ENCODE results near the gene OSM.

OSM gene

DNA sequence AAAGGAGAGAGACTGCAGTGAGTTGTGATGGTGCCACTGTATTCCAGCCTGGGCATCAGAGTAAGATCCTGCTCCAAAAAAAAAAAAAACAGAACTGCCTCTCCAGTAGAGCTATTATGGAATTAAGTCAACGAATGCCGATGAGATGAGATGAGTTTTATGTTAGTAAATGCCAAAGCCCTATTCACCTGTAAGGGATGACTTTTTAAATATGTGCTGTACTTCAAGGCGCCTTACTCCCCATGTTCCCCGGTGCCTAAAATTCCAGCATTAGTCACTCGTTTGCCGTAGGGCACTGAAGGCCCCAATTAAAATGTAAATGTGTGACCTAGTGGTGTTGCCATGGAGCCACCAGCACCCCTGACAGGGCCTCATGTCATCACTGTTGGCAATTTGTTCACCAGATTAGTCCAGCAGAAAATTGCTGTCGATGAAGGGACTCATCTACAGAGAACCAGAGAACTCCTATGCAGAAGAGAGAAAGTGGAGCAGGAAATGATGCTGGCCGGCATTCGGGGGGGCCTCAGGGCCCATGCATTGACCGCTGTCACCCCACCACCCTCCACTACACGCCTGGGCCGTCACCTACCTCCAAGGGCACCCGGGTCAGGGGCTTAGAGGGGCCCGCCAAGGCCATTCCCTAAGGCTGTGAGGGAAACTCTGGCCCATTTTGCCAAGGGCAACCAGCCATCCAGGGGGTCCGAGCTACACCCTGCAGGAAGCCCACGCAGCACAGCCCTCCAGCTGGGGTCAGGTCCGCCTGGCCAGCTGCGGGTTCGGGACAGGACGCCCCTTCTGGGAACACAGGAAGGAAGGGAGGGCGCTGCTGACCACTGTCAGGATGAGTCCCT lies 37.9 kb downstream of the OSM start:
- Histone ChIP-seq H3K27me3 (replicated peaks; ENCODE audit: control insufficient read depth, insufficient read depth, low read length) (no peaks in the 10 kb centered on the region), H3K9me3 (ENCODE audit: control insufficient read depth, low read length) (peaks cover 8% of the 10 kb centered on the region), H3K4me1 (ENCODE audit: control insufficient read depth, insufficient read depth, low read length) (no peaks in the 10 kb centered on the region), H3K36me3 (ENCODE audit: control insufficient read depth, insufficient read depth, low read length, severe bottlenecking) (no peaks in the 10 kb centered on the region), H3K4me3 (ENCODE audit: low read length) (no peak overlapping the region), H3K9ac (ENCODE audit: low read length) (no peak overlapping the region)
- peak; percentile 49 for DNase-seq (ENCODE audit: low read depth)

DNA sequence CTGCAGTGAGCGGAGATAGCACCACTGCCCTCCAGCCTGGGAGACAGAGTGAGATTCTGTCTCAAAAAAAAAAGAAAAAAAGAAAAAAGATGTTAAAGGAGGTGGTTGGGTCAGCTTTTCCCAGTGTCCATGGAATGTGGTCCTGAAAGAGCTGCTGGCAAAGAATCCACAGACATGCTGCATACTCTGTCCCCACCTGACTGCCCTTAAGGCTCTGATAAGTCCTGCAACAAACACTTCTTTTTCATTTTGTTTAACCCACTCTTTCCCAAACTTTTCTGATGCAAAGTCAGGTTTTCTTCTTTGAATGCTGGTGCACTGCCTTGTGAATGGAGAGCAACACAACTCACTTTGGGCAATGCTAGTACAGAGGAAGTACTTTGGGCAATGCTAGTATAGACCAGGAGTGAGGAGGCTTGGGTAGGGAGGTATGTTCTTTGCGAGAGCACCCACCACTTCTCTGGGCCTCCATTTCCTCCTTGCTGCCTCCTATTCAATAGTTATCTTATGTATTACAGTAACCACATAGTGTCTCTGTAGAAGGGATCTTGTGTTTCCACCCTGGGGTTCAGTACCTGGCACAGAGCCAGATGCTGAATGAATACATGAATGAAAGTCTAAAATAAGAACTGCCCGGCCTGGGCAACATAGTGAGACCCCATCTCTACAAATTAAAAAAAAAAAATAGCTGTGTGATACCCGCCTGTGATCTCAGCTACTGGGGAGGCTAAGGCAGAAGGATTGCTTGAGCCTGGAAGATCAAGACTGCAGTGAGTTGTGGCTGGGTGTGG lies 39.0 kb downstream of the OSM start:
- no peaks in the 10 kb centered on the region for H3K4me1 ChIP-seq (ENCODE audit: control insufficient read depth, insufficient read depth, low read length)
- no peaks in the 10 kb centered on the region for H3K27me3 ChIP-seq (replicated peaks; ENCODE audit: control insufficient read depth, insufficient read depth, low read length)
- DNase-seq (ENCODE audit: low read depth), result no peak
- H3K36me3 ChIP-seq (ENCODE audit: control insufficient read depth, insufficient read depth, low read length, severe bottlenecking), result no peaks in the 10 kb centered on the region
- peaks cover 8% of the 10 kb centered on the region for H3K9me3 ChIP-seq (ENCODE audit: control insufficient read depth, low read length)
- no peak overlapping the region for H3K4me3 ChIP-seq (ENCODE audit: low read length)
- H3K9ac ChIP-seq (ENCODE audit: low read length), result no peak overlapping the region

DNA sequence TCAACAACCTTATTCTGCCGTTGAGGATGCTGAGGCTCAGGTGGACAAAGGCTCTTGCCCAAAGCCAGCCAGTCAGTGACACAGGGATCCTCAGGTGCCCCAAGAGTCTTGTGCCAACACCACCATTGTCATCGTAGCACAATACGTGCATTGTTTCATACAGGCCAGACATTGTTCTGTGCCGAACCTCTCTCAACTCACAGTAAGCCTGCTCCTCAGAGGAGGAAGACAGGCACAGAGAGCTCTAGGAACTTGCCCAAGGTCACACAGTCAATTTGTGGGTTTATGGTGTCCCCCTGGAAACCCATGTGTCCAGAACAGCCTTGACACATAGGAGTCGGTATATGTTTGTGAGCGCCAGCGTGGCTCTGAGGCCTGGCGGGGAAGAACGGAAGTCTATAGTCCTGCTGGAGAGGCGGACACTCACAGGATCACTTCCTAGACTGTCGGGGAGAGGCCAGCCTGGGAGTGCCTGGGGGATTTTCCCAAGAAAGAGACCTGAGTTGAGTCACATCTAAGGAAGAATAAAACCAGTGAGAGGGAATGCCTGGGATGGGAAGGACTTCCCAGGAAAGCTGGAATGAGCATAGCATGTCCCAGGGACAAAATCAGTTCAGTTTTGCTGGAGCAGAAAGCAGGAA lies 40.3 kb downstream of the OSM start:
- no peak for DNase-seq (ENCODE audit: low read depth)

DNA sequence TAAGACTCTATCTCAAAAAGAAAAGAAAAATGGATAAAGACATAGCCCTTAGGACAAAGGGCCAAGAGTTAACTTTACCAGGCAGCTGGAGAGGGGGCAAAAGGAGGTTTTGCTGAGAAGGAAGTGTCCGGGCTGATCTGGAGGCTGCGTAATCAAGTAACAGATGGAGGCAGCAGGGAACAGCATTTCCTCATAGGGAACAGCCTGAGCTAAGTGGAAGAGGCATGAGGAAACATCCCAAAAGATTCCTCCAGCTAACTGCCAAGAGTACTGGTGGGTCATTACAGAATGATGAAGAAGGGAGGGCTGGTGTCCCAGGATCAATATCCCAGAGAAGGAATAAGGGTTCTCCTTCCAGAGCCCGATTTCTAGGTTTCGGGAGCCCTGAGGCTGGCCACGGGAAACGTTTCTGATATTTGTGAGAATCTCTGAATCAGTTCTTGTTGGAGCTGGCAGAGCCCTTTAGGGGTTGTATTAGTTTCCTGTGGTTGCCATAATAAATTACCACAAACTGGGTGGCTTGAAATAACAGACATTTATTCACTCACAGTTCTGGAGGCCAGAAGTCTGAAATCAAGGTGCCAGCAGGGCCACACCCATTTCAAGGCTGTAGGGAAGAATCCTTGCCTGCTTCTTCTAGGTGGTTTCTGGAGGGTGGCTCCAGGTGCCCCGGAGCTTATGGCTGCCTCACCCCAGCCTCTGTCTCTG lies 41.3 kb downstream of the OSM start:
- DNase-seq (ENCODE audit: low read depth), result no peak
- no peaks in the 10 kb centered on the region for H3K4me1 ChIP-seq (ENCODE audit: control insufficient read depth, insufficient read depth, low read length)
- no peak overlapping the region for H3K9ac ChIP-seq (ENCODE audit: low read length)
- H3K4me3 ChIP-seq (ENCODE audit: low read length), result no peak overlapping the region
- peaks cover 12% of the 10 kb centered on the region for H3K27me3 ChIP-seq (replicated peaks; ENCODE audit: control insufficient read depth, insufficient read depth, low read length)
- H3K36me3 ChIP-seq (ENCODE audit: control insufficient read depth, insufficient read depth, low read length, severe bottlenecking), result no peaks in the 10 kb centered on the region
- peaks cover 8% of the 10 kb centered on the region for H3K9me3 ChIP-seq (ENCODE audit: control insufficient read depth, low read length)

More for the DNA sequence above, 40.3 kb downstream of the OSM start:
- Histone ChIP-seq H3K9me3 (ENCODE audit: control insufficient read depth, low read length) (peaks cover 8% of the 10 kb centered on the region), H3K27me3 (replicated peaks; ENCODE audit: control insufficient read depth, insufficient read depth, low read length) (peaks cover 9% of the 10 kb centered on the region), H3K4me3 (ENCODE audit: low read length) (no peak overlapping the region), H3K4me1 (ENCODE audit: control insufficient read depth, insufficient read depth, low read length) (no peaks in the 10 kb centered on the region), H3K36me3 (ENCODE audit: control insufficient read depth, insufficient read depth, low read length, severe bottlenecking) (no peaks in the 10 kb centered on the region), H3K9ac (ENCODE audit: low read length) (no peak overlapping the region)

DNA sequence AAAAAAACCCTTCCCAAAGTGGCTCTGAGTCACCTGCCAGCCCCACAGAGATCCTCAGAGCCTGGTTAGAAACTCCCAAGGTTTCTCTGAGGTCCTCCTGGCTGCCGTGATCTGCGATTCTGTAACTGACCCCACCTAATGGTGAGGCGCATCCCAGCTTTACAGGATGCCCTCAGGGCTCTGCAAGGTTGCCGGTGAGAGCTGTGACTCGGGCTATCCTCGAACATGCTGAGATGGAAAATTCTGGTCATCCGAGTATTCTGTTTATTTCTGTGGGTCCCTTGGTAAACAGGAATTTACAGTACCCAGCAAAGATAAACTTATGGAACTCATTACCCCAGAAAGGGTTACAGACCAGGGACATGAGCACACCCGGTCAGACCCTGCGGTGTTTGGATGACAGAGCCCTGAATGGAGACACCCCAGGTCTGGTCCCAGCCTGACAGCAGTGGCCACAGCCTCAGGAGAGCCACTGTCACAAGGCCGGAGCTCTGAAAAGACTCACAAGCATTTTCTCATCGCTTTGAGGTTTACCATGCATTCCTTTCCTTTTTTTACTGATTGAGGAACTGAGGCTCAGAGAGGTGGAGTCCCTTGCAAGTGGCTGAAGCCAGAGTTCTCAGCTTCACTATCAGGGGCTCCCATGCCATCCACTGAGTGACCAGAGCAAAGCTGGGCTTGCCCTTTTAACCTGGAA lies 42.3 kb downstream of the OSM start:
- DNase-seq (ENCODE audit: low read depth), result peak; percentile 74
- Histone ChIP-seq H3K9ac (ENCODE audit: low read length) (no peak overlapping the region), H3K4me3 (ENCODE audit: low read length) (no peak overlapping the region), H3K9me3 (ENCODE audit: control insufficient read depth, low read length) (peaks cover 8% of the 10 kb centered on the region), H3K4me1 (ENCODE audit: control insufficient read depth, insufficient read depth, low read length) (no peaks in the 10 kb centered on the region), H3K27me3 (replicated peaks; ENCODE audit: control insufficient read depth, insufficient read depth, low read length) (peaks cover 12% of the 10 kb centered on the region), H3K36me3 (ENCODE audit: control insufficient read depth, insufficient read depth, low read length, severe bottlenecking) (no peaks in the 10 kb centered on the region)

DNA sequence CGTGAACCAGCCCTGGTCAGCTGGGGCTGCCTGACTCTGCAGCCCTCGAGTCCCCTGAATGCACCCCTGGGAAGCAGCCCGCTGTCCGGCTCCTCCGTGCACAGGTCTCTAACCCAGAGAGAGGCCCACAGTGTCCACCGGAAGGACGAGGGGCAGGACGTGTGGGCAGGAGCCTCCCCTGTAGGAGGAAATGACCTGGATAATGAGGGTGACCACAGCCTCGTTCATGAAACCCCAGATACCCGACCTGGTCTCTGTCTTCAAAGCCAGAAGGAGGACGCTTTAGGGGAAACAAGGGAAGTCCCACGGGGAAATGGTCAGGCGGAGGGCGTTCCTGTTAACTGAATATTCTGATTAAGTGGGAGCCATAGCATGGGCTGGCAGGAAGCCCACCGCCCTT lies 43.3 kb downstream of the OSM start:
- Histone ChIP-seq H3K9me3 (ENCODE audit: control insufficient read depth, low read length) (peaks cover 8% of the 10 kb centered on the region), H3K9ac (ENCODE audit: low read length) (no peak overlapping the region), H3K36me3 (ENCODE audit: control insufficient read depth, insufficient read depth, low read length, severe bottlenecking) (no peaks in the 10 kb centered on the region), H3K4me1 (ENCODE audit: control insufficient read depth, insufficient read depth, low read length) (no peaks in the 10 kb centered on the region), H3K4me3 (ENCODE audit: low read length) (no peak overlapping the region), H3K27me3 (replicated peaks; ENCODE audit: control insufficient read depth, insufficient read depth, low read length) (peaks cover 12% of the 10 kb centered on the region)
- DNase-seq (ENCODE audit: low read depth), result no peak

DNA sequence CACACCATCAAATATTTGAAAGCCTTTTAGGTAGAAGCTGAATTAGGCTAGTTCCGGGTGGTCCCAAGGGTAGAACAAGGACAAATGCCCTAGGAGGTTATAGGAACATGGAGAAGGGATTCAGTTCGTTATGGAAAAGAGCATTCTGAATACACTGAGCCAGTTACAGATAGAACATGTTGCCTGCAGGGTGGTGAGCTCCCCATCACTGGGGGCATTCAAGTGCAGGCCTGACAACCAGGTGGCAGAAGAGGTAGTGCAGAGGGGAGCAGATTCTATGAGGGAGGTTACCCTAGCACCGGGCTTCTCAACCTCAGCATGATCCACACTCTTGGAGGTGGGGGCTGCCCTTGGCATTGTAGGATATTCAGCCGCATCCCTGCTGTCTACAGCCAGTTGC lies 44.3 kb downstream of the OSM start:
- peaks cover 8% of the 10 kb centered on the region for H3K9me3 ChIP-seq (ENCODE audit: control insufficient read depth, low read length)
- peaks cover 12% of the 10 kb centered on the region for H3K27me3 ChIP-seq (replicated peaks; ENCODE audit: control insufficient read depth, insufficient read depth, low read length)
- DNase-seq (ENCODE audit: low read depth), result no peak

DNA sequence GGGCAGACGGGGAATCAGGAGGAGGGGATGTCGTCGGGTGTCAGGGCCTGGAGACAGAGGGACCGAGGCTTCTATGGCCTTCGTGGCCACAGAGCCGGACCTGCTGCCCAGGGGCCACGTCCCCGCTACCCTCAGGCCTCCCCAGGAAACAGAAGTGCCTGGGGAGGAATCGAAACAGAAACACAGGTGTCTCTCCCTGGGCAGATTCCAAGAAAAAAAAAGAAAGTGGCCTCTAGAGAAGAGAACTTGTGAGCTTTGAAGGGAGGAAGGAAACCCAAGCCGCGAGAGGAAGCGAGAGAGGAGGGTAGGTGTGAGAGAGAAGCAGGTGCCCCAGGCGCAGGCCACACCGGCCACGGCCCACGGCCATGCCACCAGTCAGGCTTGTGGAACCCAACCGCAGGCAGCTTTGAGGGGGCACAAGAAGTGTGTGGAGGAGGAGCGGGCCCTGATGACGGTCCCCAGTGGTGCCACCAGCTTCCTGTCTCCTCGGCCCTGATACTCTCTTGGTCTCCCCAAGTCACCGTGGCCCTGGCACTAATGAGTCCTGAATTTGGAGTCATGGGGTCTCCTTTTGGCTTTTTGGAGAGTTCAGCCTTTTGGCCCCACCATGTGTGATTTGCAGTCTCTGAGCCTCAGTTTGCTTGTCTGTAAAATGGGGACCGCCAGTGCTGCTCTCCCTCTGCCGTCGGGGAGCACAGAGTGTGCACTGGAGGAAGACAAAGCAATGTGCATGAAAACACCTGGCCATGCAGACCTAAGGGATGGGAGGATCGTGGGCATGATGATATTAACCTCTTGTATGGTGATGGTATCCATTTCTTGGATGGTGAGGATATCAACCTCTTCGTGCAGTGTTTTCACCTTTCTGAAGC lies 45.3 kb downstream of the OSM start:
- H3K9ac ChIP-seq (ENCODE audit: low read length), result no peak overlapping the region
- peaks cover 8% of the 10 kb centered on the region for H3K4me1 ChIP-seq (ENCODE audit: control insufficient read depth, insufficient read depth, low read length)
- H3K4me3 ChIP-seq (ENCODE audit: low read length), result no peak overlapping the region
- H3K9me3 ChIP-seq (ENCODE audit: control insufficient read depth, low read length), result peaks cover 8% of the 10 kb centered on the region
- H3K36me3 ChIP-seq (ENCODE audit: control insufficient read depth, insufficient read depth, low read length, severe bottlenecking), result no peaks in the 10 kb centered on the region
- H3K27me3 ChIP-seq (replicated peaks; ENCODE audit: control insufficient read depth, insufficient read depth, low read length), result peaks cover 12% of the 10 kb centered on the region
- DNase-seq (ENCODE audit: low read depth), result no peak

More for the DNA sequence above, 44.3 kb downstream of the OSM start:
- Histone ChIP-seq H3K9ac (ENCODE audit: low read length) (no peak overlapping the region), H3K4me3 (ENCODE audit: low read length) (no peak overlapping the region), H3K4me1 (ENCODE audit: control insufficient read depth, insufficient read depth, low read length) (peaks cover 8% of the 10 kb centered on the region), H3K36me3 (ENCODE audit: control insufficient read depth, insufficient read depth, low read length, severe bottlenecking) (no peaks in the 10 kb centered on the region)

DNA sequence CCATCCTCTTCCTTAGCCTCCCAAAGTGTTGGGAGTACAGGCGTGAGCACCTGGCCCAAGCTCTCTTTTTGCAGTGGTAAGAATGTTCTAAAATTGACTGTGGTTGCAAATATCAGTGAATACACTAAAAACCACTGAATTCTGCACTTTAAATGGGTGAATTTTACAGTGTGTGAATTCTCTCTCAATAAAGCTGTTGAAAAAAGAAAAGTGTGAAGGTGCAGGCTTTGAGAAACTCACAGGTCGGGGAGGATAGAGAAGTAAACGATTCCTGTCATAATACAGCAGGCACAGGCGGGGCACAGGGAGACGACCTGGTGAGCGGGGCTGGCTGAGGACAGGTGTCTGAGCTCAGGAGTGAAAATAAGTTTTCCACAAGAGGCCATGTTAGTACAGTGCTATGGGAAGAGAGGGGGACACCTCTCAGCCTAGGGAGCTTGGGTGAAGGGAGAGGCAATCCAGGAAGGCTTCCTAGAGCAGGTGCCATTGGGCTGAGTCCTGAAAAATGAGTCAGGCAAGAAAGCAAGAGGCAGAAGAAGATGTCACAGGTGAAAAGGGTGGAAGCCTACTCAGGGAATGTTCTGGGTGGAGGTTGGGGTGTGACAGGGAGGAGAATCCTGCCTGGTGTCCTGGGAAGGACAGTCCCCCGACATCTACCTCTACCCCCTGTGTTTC lies 46.2 kb downstream of the OSM start:
- Histone ChIP-seq H3K9me3 (ENCODE audit: control insufficient read depth, low read length) (peaks cover 5% of the 10 kb centered on the region), H3K36me3 (ENCODE audit: control insufficient read depth, insufficient read depth, low read length, severe bottlenecking) (no peaks in the 10 kb centered on the region), H3K4me1 (ENCODE audit: control insufficient read depth, insufficient read depth, low read length) (peaks cover 8% of the 10 kb centered on the region), H3K9ac (ENCODE audit: low read length) (no peak overlapping the region), H3K27me3 (replicated peaks; ENCODE audit: control insufficient read depth, insufficient read depth, low read length) (peaks cover 12% of the 10 kb centered on the region), H3K4me3 (ENCODE audit: low read length) (no peak overlapping the region)
- no peak for DNase-seq (ENCODE audit: low read depth)
